Thyroid gland (tissue), 4 donors: ENCODE results near the gene TAS1R3. TPM values are rescaled to one million over a fixed set of nuclear protein-coding genes. Genes with fewer than 3 reads are reported as not detected.

Source experiments
- DNase-seq, 2 donors: peaks; one replicate each; pipeline ENCODE4 v3.0.0-alpha.2; 2019
- H3K27ac ChIP-seq, 3 donors: fragments of 200-600 bp; sonication (generic); 1 replicate in 2 of 3; 2 replicates in 1 of 3; pipeline ENCODE4 v1.5.1; 2016 to 2019; ENCODE audit warnings: mild to moderate bottlenecking in 1 of 3, moderate library complexity in 1 of 3
- H3K27me3 ChIP-seq: fragments of 200-600 bp; sonication (generic); one replicate; pipeline ENCODE4 v1.5.1; 2019
- H3K36me3 ChIP-seq, 2 donors: fragments of 200-600 bp; sonication (generic); one replicate each; pipeline ENCODE4 v1.5.1; 2016 to 2019
- H3K4me1 ChIP-seq, 2 donors: fragments of 200-600 bp; sonication (generic); one replicate each; pipeline ENCODE4 v1.5.1; 2017 to 2019
- H3K4me3 ChIP-seq, 3 donors: fragments of 200-600 bp; sonication (generic); replicated peaks in 1 of 3; 1 replicate in 2 of 3; 2 replicates in 1 of 3; pipeline ENCODE4 v1.5.1; 2016; ENCODE audit warnings: mild to moderate bottlenecking in 1 of 3
- H3K9me3 ChIP-seq: fragments of 200-600 bp; sonication (generic); one replicate; pipeline ENCODE4 v1.5.1; 2017
- POLR2A ChIP-seq, 2 donors: fragments of 450-650 bp; IDR thresholded peaks; one replicate each; pipeline ENCODE4 v1.6.1; 2017; ENCODE audit warnings: antibody characterized with exemption in 2 of 2, mild to moderate bottlenecking in 2 of 2, moderate library complexity in 1 of 2
- WGBS, 2 donors: methylation state at CpG; one replicate each; pipeline ENCODE4 v1.1.5; 2017; 5-methylcytosine and 5-hydroxymethylcytosine counted together
- intact Hi-C: fragments of 100-400 bp; cut with DNase I; formaldehyde crosslinking; loops from one replicate; pipeline ENCODE4 v1.15.1; 2023
- total RNA-seq, 4 donors: library from RNA; depleted of rRNA; stranded (reverse); fragments of >200 nt; gene quantifications; one replicate each; pipeline ENCODE4 v1.2.3, GENCODE V29; 2016
- TF ChIP-seq, protein P1 (sequence below), 6 experiments: fragments of 200-600 bp in 3 of 6; fragments of 450-650 bp in 3 of 6; sonication (generic) in 3 of 6; IDR thresholded peaks; one replicate each; pipeline ENCODE4 v1.5.1; 2016 to 2019; ENCODE audit warnings: antibody characterized with exemption in 6 of 6, mild to moderate bottlenecking in 2 of 6, inconsistent platforms in 1 of 6, moderate library complexity in 1 of 6

The TAS1R3 gene
- total RNA-seq, 4 donors from 2014 or later: 0.11 to 1.4 (median 0.68) TPM

DNA sequence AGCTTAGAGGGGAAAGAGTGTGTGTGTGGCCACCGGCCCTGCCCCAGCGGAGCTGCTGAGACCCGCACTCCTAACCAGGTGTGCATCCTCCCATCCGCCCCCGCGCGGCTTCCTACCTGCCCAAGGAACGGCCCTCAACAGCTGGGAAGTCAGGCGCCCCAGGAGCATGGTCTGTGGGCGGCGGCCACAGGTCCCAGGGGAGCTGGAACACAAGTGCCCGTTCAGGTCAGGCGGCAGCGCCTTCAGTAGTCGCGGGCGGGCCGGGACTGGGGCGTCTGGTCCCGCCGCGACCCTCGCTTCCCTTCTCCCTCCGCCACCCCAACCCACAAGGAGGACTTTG lies 43.5 kb downstream of the TAS1R3 start:
- Histone ChIP-seq H3K4me3 (peak overlapping the region; percentile 83 to 98 (median 90)), H3K27me3 (no peaks in the 10 kb centered on the region), H3K27ac (peak overlapping the region; percentile 81 to 98 (median 82)), H3K36me3 (peaks cover 0 to 4% of the 10 kb centered on the region in 2 donors), H3K4me1 (peaks cover 23 to 25% of the 10 kb centered on the region in 2 donors), H3K9me3 (no peaks in the 10 kb centered on the region)
- DNase-seq: no peak
- no peak for TF ChIP-seq POLR2A (IDR thresholded peaks at IDR 0.05)
- TF ChIP-seq, protein P1, sequence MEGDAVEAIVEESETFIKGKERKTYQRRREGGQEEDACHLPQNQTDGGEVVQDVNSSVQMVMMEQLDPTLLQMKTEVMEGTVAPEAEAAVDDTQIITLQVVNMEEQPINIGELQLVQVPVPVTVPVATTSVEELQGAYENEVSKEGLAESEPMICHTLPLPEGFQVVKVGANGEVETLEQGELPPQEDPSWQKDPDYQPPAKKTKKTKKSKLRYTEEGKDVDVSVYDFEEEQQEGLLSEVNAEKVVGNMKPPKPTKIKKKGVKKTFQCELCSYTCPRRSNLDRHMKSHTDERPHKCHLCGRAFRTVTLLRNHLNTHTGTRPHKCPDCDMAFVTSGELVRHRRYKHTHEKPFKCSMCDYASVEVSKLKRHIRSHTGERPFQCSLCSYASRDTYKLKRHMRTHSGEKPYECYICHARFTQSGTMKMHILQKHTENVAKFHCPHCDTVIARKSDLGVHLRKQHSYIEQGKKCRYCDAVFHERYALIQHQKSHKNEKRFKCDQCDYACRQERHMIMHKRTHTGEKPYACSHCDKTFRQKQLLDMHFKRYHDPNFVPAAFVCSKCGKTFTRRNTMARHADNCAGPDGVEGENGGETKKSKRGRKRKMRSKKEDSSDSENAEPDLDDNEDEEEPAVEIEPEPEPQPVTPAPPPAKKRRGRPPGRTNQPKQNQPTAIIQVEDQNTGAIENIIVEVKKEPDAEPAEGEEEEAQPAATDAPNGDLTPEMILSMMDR (IDR thresholded peaks at IDR 0.05): no peak
- 0 to 1% methylated on average over 4 to 12 of the region's 24 CpGs for WGBS, 2 donors
- intact Hi-C loops: loop anchor here (10.0 kb wide), 1 partner anchor 260 kb away; the partner anchor contains the start of gene C1orf159

DNA sequence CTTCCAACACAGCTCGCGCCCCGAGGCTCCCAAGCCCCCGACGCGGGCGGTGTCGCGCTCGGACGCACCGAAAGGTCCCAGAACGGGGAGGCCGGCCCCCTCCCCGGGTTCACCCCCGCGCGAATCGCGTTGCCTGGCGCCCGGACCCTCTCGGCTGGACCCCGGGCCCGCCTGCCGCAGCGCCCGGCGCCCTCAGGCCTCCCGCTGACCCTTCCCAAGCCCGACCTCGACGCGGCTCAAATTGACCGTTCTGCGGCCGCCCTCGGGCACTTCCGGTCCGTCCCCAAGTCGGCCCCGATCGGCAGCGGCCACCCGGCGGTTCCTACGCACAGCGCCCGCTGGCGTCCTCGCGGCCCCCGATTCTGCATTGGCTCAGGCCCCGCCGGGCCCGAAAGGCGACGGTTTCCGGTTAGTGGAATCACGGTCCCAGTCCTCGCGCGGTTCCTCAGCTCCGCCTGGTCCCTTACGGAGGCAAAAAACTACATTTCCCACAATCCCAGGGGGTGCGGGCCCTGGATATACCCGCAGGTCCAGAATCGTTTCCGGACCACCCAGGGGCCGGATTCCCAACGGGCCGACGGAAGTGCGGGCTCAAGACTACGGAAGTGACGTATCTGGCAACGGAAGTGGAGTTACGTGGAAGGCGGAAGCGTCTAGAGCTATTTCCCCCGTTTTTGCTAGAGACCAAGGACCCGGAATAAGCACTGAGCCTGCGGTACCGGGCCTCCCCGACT lies 44.0 kb downstream of the TAS1R3 start, which contains the start of gene AURKAIP1:
AURKAIP1 (minus strand) TSS at position 279 of the 734 bp plus-strand sequence. CDS start 451 bp downstream, outside the sequence.
- peak within 1 kb of the TSS; percentile 90 to 98 (median 98) for H3K4me3 ChIP-seq
- H3K36me3 ChIP-seq: peaks cover 0 to 4% of the 10 kb centered on the region in 2 donors
- TF ChIP-seq, protein P1 (IDR thresholded peaks at IDR 0.05): peak in 4 of 6 experiments; percentile 23 to 49 (median 30)
- peak in 1 of 2 donors; percentile 60 for TF ChIP-seq POLR2A (IDR thresholded peaks at IDR 0.05)
- peaks cover 23 to 25% of the 10 kb centered on the region in 2 donors for H3K4me1 ChIP-seq
- H3K9me3 ChIP-seq: no peaks in the 10 kb centered on the region
- intact Hi-C loops: loop anchor here (10.0 kb wide), 1 partner anchor 260 kb away; the partner anchor contains the start of gene C1orf159
- H3K27me3 ChIP-seq: no peaks in the 10 kb centered on the region
- DNase-seq: peak; percentile 98 to 99
- 0 to 1% methylated on average over 15 to 17 of the region's 85 CpGs for WGBS, 2 donors
- H3K27ac ChIP-seq: peak within 1 kb of the TSS; percentile 81 to 98 (median 82)

DNA sequence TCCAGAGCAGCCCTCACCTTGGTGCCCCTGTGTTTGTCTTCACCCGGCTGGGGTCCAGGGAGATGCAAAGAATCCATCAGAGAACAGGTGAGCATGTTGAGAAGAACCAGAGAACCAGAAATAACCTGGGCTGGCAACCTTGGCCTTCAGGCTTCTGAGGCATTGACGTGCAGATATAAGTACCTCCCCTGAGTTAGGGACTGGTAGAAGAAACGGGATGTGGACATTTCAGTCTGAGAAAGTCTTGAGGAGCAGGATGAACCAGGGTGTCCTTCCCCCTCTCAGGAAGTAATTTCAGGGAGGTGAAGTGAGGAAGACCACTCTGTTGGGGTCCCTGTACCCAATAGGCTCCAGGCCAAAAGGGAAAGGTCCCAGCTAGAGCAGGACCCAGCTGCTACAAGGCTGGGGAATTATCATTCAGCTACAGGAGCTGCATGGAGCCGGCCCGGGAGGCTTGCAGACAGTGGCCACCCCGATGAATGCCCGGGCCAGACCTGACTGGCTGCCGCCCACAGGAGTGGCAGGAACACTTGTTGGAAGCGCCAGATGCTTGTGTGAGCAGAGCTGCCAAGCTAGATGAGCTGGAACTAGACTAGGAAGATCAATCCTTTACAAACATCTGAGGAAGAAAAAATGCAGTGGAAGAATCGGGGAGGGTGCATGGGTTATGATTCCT lies 45.6 kb downstream of the TAS1R3 start:
- 90 to 91% methylated on average over 10 of the region's 10 CpGs for WGBS, 2 donors
- Histone ChIP-seq H3K9me3 (no peaks in the 10 kb centered on the region), H3K27ac (no peak overlapping the region), H3K4me1 (peaks cover 21 to 23% of the 10 kb centered on the region in 2 donors), H3K36me3 (peaks cover 0 to 4% of the 10 kb centered on the region in 2 donors), H3K27me3 (no peaks in the 10 kb centered on the region), H3K4me3 (no peak overlapping the region)
- intact Hi-C loops: loop anchor here (10.0 kb wide), 1 partner anchor 262 kb away; the partner anchor contains the start of gene C1orf159
- no peak for DNase-seq
- TF ChIP-seq POLR2A (IDR thresholded peaks at IDR 0.05): no peak
- TF ChIP-seq, protein P1 (IDR thresholded peaks at IDR 0.05): no peak

DNA sequence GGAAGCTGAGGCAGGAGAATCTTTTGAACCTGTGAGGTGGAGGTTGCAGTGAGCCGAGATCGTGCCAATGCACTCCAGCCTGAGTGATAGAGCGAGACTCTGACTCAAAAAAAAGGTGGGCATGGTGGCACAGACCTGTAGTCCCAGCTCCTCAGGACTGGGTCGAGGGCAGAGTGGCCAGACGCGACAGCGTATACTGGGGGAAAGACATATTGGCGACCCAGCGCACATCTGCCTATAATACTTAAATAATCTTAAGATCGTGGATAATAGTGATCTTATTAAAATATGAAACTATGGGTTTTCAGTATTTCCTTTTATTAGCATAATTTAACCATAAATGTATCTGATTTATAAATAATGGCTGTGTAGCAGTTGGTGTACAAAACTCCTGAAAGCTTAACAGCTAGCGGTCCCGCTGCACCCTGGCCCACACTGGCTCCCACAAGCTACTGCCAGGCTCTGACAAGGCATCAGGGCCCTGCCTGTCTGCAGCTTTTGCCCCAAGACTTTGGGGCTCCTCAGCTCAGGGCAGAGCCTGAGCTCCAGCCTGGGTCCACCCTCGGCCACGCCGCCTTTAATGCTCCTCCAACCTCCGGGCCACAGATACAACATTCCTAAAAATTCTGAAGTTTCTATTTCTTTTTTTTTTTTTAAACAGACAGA lies 46.6 kb downstream of the TAS1R3 start:
- DNase-seq: no peak
- no peak for TF ChIP-seq POLR2A (IDR thresholded peaks at IDR 0.05)
- TF ChIP-seq, protein P1 (IDR thresholded peaks at IDR 0.05): no peak
- 94 to 95% methylated on average over 16 of the region's 16 CpGs for WGBS, 2 donors
- peaks cover 13 to 14% of the 10 kb centered on the region in 2 donors for H3K4me1 ChIP-seq
- no peaks in the 10 kb centered on the region for H3K27me3 ChIP-seq
- no peak overlapping the region for H3K4me3 ChIP-seq
- H3K9me3 ChIP-seq: no peaks in the 10 kb centered on the region
- no peak overlapping the region for H3K27ac ChIP-seq
- intact Hi-C loops: loop anchor here (10.0 kb wide), 1 partner anchor 263 kb away; the partner anchor contains the start of gene C1orf159
- H3K36me3 ChIP-seq: peaks cover 0 to 4% of the 10 kb centered on the region in 2 donors
